ENCODE measurements around the gene CTU2. TPM values are rescaled to one million over a fixed set of nuclear protein-coding genes. Genes with fewer than 3 reads are reported as not detected.

The CTU2 gene
- total RNA-seq, 1 experiment from 2014 or later = 54.9 TPM

GRCh38 chr16:88720396-88720970 lies 14.2 kb downstream of the CTU2 start:
- DNase-seq = no peak
- intact Hi-C loops (cut with micrococcal nuclease; ENCODE audit: unreplicated experiment) = no loop called here
- POLR2A ChIA-PET = no interaction called here

GRCh38 chr16:88721236-88721635 lies 14.9 kb downstream of the CTU2 start:
- H3K27me3 Mint-ChIP-seq (ENCODE audit: insufficient read depth, unreplicated experiment) = no peaks in the 10 kb centered on the region
- no peak overlapping the region for H3K4me3 ChIP-seq (ENCODE audit: low read depth, low read length)
- no peak overlapping the region for H3K27ac Mint-ChIP-seq (ENCODE audit: unreplicated experiment)
- no peaks in the 10 kb centered on the region for H3K4me1 Mint-ChIP-seq (ENCODE audit: low read depth, unreplicated experiment)
- no peak for TF ChIP-seq CTCF (IDR thresholded peaks at IDR 0.05; ENCODE audit: insufficient read depth in 1 of 2, low read depth in 1 of 2, low read length in 1 of 2, severe bottlenecking in 1 of 2, unreplicated experiment in 1 of 2)
- H3K36me3 Mint-ChIP-seq (ENCODE audit: insufficient read depth, unreplicated experiment) = peaks cover 97% of the 10 kb centered on the region
- POLR2A ChIA-PET = no interaction called here
- no peaks in the 10 kb centered on the region for H3K9me3 ChIP-seq
- no peaks in the 10 kb centered on the region for H3K9me3 Mint-ChIP-seq (ENCODE audit: unreplicated experiment)
- H3K27me3 ChIP-seq (replicated peaks; ENCODE audit: control insufficient read depth, insufficient read depth, low read length) = no peaks in the 10 kb centered on the region
- intact Hi-C loops (cut with micrococcal nuclease; ENCODE audit: unreplicated experiment) = no loop called here
- H3K4me3 Mint-ChIP-seq (ENCODE audit: unreplicated experiment) = no peak overlapping the region
- CTCF ChIA-PET = interaction anchor here (1.2 kb wide), 1 partner anchor 16 kb away, joined by 3 read pairs; no protein-coding TSS in a partner anchor
- no peaks in the 10 kb centered on the region for H3K4me1 ChIP-seq
- BruUV-seq (replicated peaks) = TSS peak; percentile 12
- peaks cover 5% of the 10 kb centered on the region for H3K36me3 ChIP-seq (ENCODE audit: control insufficient read depth, insufficient read depth, low read length)
- DNase-seq = no peak

More at GRCh38 chr16:88720396-88720970, 14.2 kb downstream of the CTU2 start:
- Mint-ChIP-seq H3K9me3 (ENCODE audit: unreplicated experiment) (no peaks in the 10 kb centered on the region), H3K36me3 (ENCODE audit: insufficient read depth, unreplicated experiment) (peaks cover 95% of the 10 kb centered on the region), H3K4me3 (ENCODE audit: unreplicated experiment) (no peak overlapping the region), H3K27ac (ENCODE audit: unreplicated experiment) (peak overlapping the region; percentile 61), H3K27me3 (ENCODE audit: insufficient read depth, unreplicated experiment) (no peaks in the 10 kb centered on the region), H3K4me1 (ENCODE audit: low read depth, unreplicated experiment) (no peaks in the 10 kb centered on the region)
- CTCF ChIA-PET = interaction anchor here (1.2 kb wide), 1 partner anchor 17 kb away, joined by 3 read pairs; no protein-coding TSS in a partner anchor
- no TSS peak for BruUV-seq (replicated peaks)
- H3K4me3 ChIP-seq (ENCODE audit: low read depth, low read length) = no peak overlapping the region
- H3K9me3 ChIP-seq = no peaks in the 10 kb centered on the region
- H3K36me3 ChIP-seq (ENCODE audit: control insufficient read depth, insufficient read depth, low read length) = peaks cover 5% of the 10 kb centered on the region; the same call in 1 of the 2 replicates
- H3K27me3 ChIP-seq (replicated peaks; ENCODE audit: control insufficient read depth, insufficient read depth, low read length) = no peaks in the 10 kb centered on the region
- H3K4me1 ChIP-seq = no peaks in the 10 kb centered on the region
- no peak for TF ChIP-seq CTCF (IDR thresholded peaks at IDR 0.05; ENCODE audit: insufficient read depth in 1 of 2, low read depth in 1 of 2, low read length in 1 of 2, severe bottlenecking in 1 of 2, unreplicated experiment in 1 of 2)

GRCh38 chr16:88721815-88722755 lies 15.8 kb downstream of the CTU2 start:
- H3K9me3 Mint-ChIP-seq (ENCODE audit: unreplicated experiment) = no peaks in the 10 kb centered on the region
- H3K4me1 Mint-ChIP-seq (ENCODE audit: low read depth, unreplicated experiment) = no peaks in the 10 kb centered on the region
- POLR2A ChIA-PET = no interaction called here
- no peak for DNase-seq
- no peak overlapping the region for H3K4me3 ChIP-seq (ENCODE audit: low read depth, low read length)
- CTCF ChIA-PET = interaction anchor here (1.2 kb wide), 1 partner anchor 15 kb away, joined by 3 read pairs; no protein-coding TSS in a partner anchor
- peaks cover 5% of the 10 kb centered on the region for H3K36me3 ChIP-seq (ENCODE audit: control insufficient read depth, insufficient read depth, low read length)
- intact Hi-C loops (cut with micrococcal nuclease; ENCODE audit: unreplicated experiment) = no loop called here
- no peaks in the 10 kb centered on the region for H3K27me3 ChIP-seq (replicated peaks; ENCODE audit: control insufficient read depth, insufficient read depth, low read length)
- no peaks in the 10 kb centered on the region for H3K9me3 ChIP-seq
- no peak overlapping the region for H3K27ac Mint-ChIP-seq (ENCODE audit: unreplicated experiment)
- no peak overlapping the region for H3K4me3 Mint-ChIP-seq (ENCODE audit: unreplicated experiment)
- BruUV-seq (replicated peaks) = no TSS peak
- no peak for TF ChIP-seq CTCF (IDR thresholded peaks at IDR 0.05; ENCODE audit: insufficient read depth in 1 of 2, low read depth in 1 of 2, low read length in 1 of 2, severe bottlenecking in 1 of 2, unreplicated experiment in 1 of 2)
- no peaks in the 10 kb centered on the region for H3K27me3 Mint-ChIP-seq (ENCODE audit: insufficient read depth, unreplicated experiment)
- peaks cover 97% of the 10 kb centered on the region for H3K36me3 Mint-ChIP-seq (ENCODE audit: insufficient read depth, unreplicated experiment)
- no peaks in the 10 kb centered on the region for H3K4me1 ChIP-seq
